Measurements from ENCODE around the gene HOXA13.

HOXA13 gene

GRCh38 chr7:27207348-27207985 is 7.6 kb upstream of the HOXA13 start:
- DNase-seq (ENCODE audit: low read depth) = no peak

- no peak for DNase-seq (ENCODE audit: low read depth)
These were observed 5.7 kb upstream of the HOXA13 start for GRCh38 chr7:27205325-27206280.

DNA sequence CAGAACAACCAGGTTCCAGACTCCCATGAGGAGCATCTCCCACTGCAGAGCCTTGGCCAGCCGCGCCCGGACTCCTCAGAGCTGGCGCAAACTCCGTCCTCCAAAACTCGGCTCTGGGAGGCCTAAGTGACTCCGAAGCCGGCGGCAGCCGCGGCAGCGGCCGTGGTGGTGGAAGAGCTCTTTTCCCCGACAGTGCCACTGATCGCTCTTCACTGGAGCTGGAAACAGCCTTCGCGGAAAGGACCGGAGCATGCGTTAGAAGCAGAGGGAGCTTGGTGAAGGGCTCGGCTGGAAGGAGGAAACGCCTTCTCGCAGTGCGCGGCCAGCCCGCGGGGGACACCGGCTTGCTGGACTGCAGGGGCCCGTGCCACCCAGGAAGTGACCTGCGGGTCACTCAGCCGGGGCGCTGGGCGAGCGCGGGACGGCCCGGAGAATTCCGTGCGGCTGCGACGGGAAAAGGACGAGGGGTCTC is 5.0 kb upstream of the HOXA13 start:
- DNase-seq (ENCODE audit: low read depth) = no peak

DNA sequence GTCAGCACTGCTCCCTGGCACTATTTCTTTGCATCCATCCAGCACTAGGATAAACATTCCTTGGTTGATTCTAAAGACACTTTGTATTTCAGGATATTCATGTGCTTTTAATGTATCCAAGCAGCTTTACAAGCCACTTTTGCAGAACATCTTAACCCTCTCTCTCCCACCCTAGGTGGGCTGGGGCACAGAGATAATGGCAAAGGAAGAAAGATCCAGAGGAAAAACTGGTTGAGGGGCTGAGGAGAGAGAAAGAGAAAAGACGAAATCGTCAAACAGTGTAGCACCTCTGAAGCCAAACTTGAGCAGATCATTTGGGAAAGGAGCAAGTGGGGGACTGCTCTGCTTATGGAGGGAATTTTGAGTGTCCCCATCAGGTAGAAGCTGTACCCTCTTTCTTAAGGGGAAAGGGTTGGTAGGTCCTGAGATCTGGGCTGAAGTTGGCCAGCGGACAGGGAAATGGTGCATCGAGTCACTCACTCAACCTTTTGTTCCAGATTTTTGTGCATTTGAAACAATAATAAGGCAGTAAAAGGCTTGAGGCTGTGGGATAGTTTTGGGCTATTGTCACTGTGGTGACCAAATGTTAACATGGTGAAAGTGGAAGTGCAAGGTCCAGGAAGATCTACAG is 4.2 kb upstream of the HOXA13 start:
- no peak for DNase-seq (ENCODE audit: low read depth)

- DNase-seq (ENCODE audit: low read depth) = no peak
These were observed 3.6 kb upstream of the HOXA13 start for GRCh38 chr7:27203365-27203953.

DNA sequence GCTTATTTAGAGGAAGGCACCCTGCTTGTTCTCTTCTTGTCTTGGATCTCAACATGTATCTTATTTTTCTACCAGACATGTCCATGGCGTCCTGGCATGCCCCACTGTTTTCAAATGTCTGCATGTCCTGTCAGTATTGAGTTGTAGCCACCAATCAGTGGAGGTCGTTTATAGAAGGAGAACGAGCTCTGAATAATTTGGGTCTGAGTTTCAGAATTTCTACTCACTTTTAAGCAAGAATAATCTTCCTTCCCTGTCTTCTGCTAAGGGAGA is 2.9 kb upstream of the HOXA13 start:
- DNase-seq (ENCODE audit: low read depth) = no peak

- DNase-seq (ENCODE audit: low read depth) = no peak
These were observed 2.3 kb upstream of the HOXA13 start for GRCh38 chr7:27202018-27202861.

DNA sequence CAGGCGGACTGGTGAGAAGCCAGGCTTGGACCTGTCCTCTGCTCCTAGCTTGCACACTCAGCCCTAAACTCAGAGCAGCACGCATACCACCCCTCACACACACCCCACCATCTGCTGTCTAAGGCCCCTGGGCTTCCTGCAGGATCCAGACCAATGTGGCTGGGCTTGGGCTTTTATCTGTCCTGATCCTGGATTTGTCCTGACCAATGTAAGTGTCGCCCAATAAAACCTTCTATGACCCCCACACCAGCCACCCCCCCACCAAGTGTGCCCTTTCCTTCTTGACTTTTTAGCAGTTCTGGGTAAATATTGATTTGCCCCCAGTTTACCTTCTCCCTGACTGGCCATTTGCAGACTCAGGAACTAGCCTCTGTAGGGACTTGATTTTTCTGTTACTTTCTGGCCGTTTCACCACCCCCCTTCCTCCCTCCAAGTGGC is 1.7 kb upstream of the HOXA13 start:
- DNase-seq (ENCODE audit: low read depth) = no peak

DNA sequence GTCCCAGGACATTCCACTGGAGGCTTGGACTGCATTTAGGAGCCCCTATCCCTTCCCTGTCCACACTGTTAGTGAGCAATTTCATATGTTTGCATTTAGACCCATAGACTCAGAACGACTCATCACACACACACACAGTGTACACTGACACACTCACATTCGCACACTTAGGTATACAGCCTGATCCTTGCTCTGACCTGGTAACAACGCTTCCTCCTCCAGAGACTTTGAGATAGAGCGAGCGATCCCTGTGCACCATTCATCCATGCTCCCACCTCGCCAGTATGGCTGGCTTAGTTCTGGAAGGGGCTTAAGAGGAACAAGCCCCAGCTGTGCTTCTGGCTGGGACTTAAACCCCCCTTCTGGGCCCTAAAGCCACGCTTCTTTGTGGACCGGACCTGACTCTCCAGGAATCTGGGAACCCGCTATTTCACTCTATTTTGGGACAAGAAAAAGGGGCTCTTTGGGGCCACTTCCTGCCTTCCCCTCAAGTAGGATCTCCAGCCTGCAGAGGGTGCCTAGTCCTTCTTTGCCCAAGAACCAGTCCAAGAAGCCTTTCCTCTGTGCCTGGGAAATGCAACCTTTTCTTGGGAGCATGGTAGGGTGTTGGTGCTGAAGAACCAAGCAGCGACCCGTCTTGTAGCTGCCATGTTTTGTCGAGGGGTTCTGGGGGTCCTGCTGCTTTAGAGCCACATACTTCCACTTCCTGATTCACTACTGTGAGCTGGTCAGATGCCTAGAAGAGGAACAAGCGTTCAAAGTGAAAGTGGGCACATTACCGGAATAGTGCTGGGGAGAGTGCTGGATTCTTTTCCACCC is 1.1 kb upstream of the HOXA13 start:
- no peak for DNase-seq (ENCODE audit: low read depth)

DNA sequence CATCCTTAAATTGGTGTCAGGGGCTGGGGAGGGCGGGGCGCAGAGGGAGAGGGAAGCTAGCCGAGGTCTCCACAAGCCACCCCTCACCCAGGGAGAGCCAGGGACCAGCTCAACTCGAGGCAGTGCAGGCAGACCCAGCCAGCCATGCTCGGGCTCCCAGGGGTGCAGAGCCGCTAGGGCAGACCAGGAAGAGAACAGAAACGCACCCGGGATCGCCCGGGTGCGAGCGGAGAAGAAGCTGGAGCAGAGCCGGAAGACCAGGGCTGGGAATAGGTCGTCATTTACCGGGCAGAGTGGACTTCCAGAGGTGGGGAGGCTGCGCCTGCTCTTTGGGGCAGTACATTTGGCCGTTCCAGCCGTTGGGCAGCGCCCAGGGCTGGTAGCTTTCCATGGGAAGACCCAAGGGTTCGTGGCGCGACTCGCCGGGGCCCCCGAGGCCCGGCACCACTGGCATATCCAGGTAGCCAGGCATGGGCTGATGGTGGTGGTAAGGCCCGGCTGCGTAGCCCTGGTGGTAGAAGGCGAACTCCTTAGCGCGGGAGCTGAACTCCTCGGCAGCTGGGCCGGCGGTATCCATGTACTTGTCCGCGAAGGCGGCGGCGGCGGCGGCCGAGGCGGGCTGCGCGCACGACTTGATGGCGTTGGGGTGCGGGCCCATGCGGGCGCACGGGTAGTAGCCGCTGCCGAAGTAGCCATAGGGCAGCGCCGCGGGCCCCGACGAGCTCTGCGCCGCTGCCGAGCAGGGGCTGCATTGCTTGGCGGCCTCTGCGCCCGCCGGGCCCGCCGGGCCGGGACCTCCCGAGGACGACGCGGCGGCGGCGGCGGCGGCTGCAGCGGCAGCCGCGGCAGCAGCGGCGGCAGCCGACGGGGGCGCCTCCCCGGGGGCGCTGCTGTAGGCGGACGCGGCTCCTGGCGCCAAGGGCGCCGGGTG is 755 bp downstream of the HOXA13 start:
- no peak for DNase-seq (ENCODE audit: low read depth)

- no peak for DNase-seq (ENCODE audit: low read depth)
These were observed 1.6 kb downstream of the HOXA13 start for GRCh38 chr7:27198138-27198841.

GRCh38 chr7:27197137-27198042 is 2.5 kb downstream of the HOXA13 start:
- DNase-seq (ENCODE audit: low read depth) = no peak

- peak; percentile 60 for DNase-seq (ENCODE audit: low read depth)
These were observed 3.6 kb downstream of the HOXA13 start for GRCh38 chr7:27196287-27196767.

- no peak for DNase-seq (ENCODE audit: low read depth)
These were observed 5.1 kb downstream of the HOXA13 start for GRCh38 chr7:27194686-27195379.

- no peak for DNase-seq (ENCODE audit: low read depth)
These were observed 5.9 kb downstream of the HOXA13 start for GRCh38 chr7:27194002-27194352.

- DNase-seq (ENCODE audit: low read depth) = no peak
These were observed 6.4 kb downstream of the HOXA13 start for GRCh38 chr7:27193335-27194001.
